HG03558 (cell line): ENCODE results near the gene IPO5.

ENCODE experiments used
- ATAC-seq: cut with Tn5 transposase; IDR thresholded peaks from one replicate; pipeline ENCODE4 v1.9.1; 2021; ENCODE audit warnings: moderate number of reproducible peaks; ENCODE audit not compliant: unreplicated experiment; ENCODE audit errors: extremely low read depth

Gene IPO5

DNA sequence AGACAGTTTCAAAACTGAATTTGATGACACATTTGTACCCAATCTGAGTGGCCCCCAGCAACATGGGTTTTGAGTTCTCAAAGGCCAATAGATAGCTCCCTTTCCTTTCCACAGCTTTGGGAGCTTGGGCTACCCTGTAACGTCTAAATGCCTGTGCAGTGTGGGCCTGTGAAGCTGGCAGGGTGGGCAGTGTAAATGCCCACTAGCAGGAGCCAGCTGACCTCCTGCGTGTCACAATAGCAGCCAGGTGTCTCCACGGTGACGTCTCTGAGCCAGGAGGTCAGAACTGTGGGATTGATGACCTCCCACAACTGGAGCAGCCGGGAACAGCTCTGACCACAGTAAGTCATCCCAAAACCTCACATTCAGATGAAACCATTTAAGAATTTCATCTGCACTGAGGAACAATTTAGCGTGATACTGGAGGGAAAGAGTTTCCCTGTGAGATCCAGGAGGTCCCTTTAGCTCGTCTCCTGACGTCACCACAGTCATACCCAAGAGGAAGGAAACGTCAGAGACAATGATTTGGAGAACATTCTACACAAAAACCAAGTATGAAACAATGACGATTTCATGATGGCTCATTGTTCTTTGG lies at the start of gene IPO5:
IPO5 (plus strand) TSS at position 300 of the 595 bp plus-strand sequence. CDS start 23,022 bp downstream, outside the sequence.
- ATAC-seq, result no peak

- no peak for ATAC-seq
These were observed 49.4 kb upstream of the IPO5 start for GRCh38 chr13:97904059-97904458.

GRCh38 chr13:97905517-97905916 lies 48.0 kb upstream of the IPO5 start:
- no peak for ATAC-seq

DNA sequence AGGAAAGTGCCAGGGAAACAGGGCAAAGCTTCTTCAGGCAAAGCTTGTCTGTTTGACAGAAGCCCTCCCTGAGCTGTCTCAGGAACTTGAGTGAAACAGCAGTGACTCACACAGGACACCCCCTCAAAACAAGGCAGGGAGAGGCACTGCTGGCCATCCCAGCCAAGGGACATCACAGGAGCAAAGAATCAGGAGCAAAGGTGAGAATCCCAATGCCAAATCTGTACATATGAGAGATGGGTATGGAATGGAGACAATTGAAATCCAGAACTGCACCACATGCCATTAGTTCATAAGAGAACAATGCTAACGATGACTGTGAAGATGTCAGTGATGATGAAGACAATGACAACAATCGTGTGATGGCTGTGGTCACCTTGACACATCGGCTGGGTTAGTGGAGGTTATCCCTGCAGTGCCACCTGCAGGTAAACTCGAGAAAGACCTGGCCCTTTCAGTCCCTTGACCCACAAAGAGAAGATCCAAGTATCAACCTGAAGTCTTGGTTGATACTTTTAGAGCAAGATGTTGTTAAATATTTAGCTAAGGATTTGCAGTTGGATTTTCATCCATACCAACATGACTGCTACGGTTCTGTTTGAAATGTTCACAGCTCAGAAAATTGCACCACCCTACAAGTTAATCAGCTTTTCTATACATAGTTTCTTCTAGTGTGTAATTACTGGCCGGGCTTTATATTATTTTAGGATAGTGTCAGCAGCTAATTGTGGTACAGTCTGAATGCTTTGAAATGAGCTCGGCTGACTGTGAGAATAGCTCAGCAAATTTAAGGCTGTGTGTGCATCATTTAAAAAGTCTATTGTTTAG lies 42.0 kb upstream of the IPO5 start:
- ATAC-seq, result no peak

DNA sequence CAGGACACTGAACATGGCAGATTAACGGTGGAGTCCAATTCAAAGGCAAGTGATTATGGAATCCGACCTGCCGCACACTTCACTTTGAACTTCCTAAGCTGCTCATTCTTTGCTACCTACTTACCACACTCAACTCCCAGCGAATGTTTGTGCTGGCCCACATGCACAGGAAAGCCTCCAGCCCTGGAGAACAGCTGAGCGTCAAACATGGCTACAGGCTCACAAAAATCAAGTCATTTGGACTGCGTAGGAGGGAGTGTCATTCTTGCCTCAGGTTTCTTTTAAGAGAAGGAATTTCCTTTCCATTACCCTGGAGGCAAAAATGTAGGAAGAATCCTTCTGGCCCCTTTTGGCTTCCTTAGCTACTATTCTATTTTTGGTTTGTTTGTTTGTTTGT lies 41.3 kb upstream of the IPO5 start:
- no peak for ATAC-seq

DNA sequence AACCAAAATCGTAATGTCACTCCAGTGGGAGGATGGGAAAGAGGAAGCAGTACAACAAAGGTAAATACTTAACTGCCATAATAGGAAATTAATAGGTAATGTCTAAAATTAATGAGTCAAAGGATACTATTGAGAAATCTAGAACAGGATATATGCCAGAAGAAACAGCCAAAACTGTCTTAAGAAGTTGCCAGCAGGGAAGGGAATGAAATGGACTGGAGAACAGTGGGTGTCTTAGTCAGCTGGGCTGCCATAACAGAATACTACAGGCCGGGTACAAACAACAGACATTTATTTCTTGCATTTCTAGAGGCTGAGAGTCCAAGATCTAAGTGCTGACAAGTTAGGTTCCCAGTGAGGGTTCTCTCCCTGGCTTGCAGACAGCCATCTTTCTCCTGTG lies 40.3 kb upstream of the IPO5 start:
- ATAC-seq, result no peak

DNA sequence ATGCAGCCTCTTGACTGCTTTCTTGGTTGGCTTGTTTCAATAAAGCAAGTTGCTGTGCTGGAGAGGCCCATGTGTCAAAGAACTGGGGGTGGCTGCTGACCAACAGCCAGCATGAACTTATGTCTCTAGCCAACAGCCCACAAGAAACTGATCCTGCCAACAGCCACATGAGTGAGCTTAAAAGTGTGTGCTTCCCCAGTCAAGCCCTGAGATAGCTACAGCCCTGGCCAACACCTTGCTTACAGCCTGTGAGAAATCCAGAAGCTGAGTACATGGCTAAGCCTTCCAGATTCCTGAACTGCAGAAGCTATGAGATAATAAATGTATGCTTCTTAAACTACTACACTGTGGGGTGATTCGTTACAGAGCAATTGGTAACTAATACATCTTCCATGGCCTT lies 38.9 kb upstream of the IPO5 start:
- ATAC-seq, result no peak

GRCh38 chr13:97921176-97921816 lies 32.2 kb upstream of the IPO5 start:
- ATAC-seq, result no peak

DNA sequence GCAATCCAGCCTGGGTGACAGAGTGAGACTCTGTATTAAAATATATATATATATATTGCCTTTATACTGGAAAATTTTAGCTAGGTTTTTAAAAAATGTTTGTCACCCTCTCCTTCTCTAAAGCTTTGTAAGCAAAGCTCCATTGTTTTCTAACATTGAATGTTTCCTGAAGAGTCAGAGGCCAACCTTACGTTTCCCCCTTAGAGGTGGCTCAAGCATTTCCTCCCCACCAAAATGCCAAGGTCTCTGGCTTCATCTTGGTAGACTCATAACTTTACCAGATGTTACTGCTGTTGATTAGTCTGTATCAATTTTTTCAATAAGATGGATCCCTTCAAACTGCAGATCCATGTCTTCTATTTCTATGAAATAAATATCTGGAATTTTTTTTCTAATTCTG lies 25.2 kb upstream of the IPO5 start:
- no peak for ATAC-seq

- ATAC-seq, result no peak
These were observed 21.4 kb upstream of the IPO5 start for GRCh38 chr13:97932036-97932435.

- ATAC-seq, result no peak
These were observed 20.8 kb upstream of the IPO5 start for GRCh38 chr13:97932647-97933046.

- no peak for ATAC-seq
These were observed 19.7 kb upstream of the IPO5 start for GRCh38 chr13:97933776-97934175.

- no peak for ATAC-seq
These were observed 18.9 kb upstream of the IPO5 start for GRCh38 chr13:97934590-97934989.

- no peak for ATAC-seq
These were observed 18.4 kb upstream of the IPO5 start for GRCh38 chr13:97935071-97935470.

DNA sequence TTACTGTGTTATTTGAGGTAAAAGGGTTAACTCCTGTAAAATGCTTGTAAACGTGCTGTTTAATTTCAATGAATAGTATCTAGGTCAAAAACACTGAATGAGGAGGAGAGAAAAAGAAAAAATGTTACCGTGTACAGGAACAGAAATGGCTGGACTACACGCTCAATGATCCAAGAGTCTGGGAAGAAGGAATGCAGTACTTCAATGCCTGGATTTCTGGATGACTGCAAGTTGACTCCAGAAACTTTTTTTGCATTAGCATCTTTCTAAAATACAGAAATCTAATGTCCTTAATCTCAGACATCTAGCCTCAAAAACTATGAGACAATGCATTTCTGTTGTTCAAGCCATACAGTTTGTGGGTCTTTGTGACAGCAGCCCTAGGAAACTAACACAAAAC lies 17.4 kb upstream of the IPO5 start:
- ATAC-seq, result no peak

DNA sequence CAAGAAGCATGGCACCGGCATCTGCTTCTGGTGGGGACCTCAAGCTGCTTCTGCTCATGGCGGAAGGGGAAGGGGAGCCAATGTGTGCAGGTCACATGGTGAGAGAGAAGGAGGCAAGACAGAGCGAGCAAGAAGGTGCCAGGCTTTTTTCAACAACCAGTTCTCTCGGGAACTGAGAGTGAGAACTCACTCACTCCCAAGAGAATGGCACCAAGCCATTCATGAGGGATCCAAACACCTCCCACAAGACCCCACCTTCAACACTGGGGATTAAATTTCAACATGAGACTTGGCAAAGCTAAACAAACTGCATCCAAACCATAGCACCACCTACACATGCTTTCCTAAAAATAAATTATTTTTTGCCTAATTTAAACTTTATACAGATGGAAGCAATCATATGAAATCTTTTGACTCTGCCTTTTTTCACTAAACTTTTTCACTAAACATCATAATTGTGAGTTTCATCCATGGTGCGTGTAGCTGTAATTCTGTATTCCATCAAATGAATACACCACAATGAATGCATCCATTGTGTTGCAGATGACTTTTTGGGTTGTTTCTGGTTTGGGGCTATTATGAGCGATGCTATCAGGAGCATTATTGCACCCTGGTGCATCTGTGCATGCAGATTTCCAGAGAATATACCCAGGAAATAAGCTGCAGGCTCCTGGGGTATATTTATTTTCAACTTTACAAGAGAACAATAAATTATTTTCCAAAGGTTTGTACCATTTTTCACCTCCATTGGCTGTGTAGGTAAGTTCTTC lies 14.6 kb upstream of the IPO5 start:
- ATAC-seq, result no peak

DNA sequence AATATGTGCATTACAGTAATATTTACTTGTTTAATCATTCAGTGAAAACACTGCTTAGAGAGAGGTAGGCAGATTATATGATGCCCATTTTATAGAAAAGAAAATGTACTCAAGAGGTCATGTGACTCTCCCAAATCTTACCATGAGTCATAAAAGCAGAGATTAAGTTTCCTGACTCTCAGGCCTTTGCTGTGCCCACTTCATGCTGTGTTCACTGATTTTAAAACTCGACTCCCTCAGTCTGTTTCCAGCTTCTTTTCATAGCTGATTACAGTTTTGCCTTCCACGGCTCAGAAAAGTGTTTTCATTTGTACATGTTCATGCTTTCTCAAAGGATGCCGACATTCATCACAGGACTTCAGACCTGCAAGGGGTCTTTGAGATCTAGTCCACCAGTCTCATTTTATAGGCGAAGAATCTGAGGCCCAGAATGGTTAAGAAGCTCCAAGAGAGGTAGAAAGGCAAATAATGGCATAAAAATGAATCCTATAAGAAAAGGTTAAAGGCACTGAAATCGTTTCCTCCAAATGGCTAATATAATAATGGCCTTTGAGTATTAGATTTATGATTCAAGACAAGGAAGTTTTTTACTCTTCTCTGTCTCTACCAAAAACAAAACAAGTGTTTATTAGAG lies 9.0 kb upstream of the IPO5 start:
- no peak for ATAC-seq

DNA sequence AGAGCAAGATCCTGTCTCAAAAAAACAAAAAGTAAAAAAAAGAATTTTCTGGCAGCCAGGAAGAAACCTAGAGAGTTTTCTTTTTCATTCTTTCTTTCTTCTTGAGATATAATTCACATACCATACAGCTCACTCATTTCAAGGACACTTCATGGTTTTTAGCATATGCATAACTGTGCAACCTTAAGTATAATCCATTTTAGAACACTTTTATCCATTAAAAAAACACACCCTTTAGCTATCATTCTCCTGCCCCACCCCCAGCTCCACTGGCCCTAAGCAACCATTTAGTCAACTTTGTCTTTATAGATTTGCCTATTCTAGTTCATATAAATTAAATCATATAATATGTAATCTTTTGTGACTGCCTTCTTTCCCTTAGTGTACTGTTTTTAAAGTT lies 8.1 kb upstream of the IPO5 start:
- no peak for ATAC-seq

GRCh38 chr13:97945792-97946419 lies 7.6 kb upstream of the IPO5 start:
- ATAC-seq, result no peak
